Peyer's patch (tissue), 4 donors: ENCODE measurements around the gene ANKH.

ENCODE experiments used
- POLR2A ChIP-seq, 2 donors: fragments of 450-650 bp; IDR thresholded peaks; one replicate each; pipeline ENCODE4 v1.5.1; 2017; ENCODE audit warnings: antibody characterized with exemption in 2 of 2, mild to moderate bottlenecking in 2 of 2, moderate library complexity in 2 of 2
- TF ChIP-seq, protein P1 (sequence below), 6 experiments: fragments of 450-650 bp in 4 of 6; fragments of 200-600 bp in 2 of 6; sonication (generic) in 1 of 6; IDR thresholded peaks; one replicate each; pipeline ENCODE4 v1.5.1; 2017 to 2019; ENCODE audit warnings: antibody characterized with exemption in 6 of 6, mild to moderate bottlenecking in 3 of 6, moderate library complexity in 1 of 6

DNA sequence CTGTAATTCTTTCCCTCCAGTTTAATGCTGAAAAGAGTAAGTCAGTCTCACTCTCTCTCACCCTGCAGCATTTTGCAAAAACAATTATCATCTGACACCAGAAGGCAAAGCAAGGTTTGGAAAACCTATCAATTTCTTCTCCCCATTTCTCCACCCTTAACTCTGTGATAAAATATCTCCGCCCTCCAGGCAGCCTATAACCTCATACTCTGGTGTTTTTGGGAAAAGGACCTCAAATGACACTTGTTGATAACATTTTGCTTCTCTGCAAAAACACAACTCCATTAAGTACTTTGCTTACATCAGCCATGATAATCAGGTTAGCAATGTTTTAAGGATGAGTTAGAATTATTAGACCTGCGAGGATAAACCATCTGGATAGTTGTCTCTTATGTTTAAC lies 2.3 kb downstream of the ANKH start:
- TF ChIP-seq, protein P1, sequence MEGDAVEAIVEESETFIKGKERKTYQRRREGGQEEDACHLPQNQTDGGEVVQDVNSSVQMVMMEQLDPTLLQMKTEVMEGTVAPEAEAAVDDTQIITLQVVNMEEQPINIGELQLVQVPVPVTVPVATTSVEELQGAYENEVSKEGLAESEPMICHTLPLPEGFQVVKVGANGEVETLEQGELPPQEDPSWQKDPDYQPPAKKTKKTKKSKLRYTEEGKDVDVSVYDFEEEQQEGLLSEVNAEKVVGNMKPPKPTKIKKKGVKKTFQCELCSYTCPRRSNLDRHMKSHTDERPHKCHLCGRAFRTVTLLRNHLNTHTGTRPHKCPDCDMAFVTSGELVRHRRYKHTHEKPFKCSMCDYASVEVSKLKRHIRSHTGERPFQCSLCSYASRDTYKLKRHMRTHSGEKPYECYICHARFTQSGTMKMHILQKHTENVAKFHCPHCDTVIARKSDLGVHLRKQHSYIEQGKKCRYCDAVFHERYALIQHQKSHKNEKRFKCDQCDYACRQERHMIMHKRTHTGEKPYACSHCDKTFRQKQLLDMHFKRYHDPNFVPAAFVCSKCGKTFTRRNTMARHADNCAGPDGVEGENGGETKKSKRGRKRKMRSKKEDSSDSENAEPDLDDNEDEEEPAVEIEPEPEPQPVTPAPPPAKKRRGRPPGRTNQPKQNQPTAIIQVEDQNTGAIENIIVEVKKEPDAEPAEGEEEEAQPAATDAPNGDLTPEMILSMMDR (IDR thresholded peaks at IDR 0.05), result no peak
- TF ChIP-seq POLR2A (IDR thresholded peaks at IDR 0.05), result no peak
